Transverse colon (tissue), 4 donors: ENCODE results near the gene LMX1A. TPM values are rescaled to one million over a fixed set of nuclear protein-coding genes. Genes with fewer than 3 reads are reported as not detected.

Source experiments
- DNase-seq: peaks from one replicate; pipeline ENCODE4 v3.0.0-alpha.2; 2019
- H3K27ac ChIP-seq, 4 donors: fragments of 200-600 bp; sonication (generic); 2 replicates each; pipeline ENCODE4 v1.5.1; 2016 to 2018; ENCODE audit warnings: inconsistent platforms in 4 of 4
- H3K27me3 ChIP-seq: fragments of 200-600 bp; sonication (generic); 2 replicates; pipeline ENCODE4 v1.5.1; 2017; ENCODE audit warnings: inconsistent platforms
- H3K36me3 ChIP-seq, 4 donors: fragments of 200-600 bp; sonication (generic); 2 replicates each; pipeline ENCODE4 v1.5.1; 2017 to 2019; ENCODE audit warnings: inconsistent platforms in 4 of 4
- H3K4me1 ChIP-seq, 4 donors: fragments of 200-600 bp; sonication (generic); 2 replicates each; pipeline ENCODE4 v1.5.1; 2017 to 2020; ENCODE audit warnings: inconsistent platforms in 4 of 4
- H3K4me3 ChIP-seq, 4 donors: fragments of 200-600 bp; sonication (generic); 1 replicate in 1 of 4; 2 replicates in 3 of 4; pipeline versions ENCODE4 v1.5.1 to v1.6.1; 2017 to 2019; ENCODE audit warnings: inconsistent platforms in 4 of 4
- H3K9me3 ChIP-seq, 2 donors: fragments of 200-600 bp; sonication (generic); 2 replicates each; pipeline ENCODE4 v1.5.1; 2017 to 2019; ENCODE audit warnings: inconsistent platforms in 2 of 2
- EP300 ChIP-seq: sonication (generic); formaldehyde crosslinking; IDR thresholded peaks from one replicate; pipeline ENCODE4 v1.6.1; 2017; ENCODE audit warnings: antibody characterized with exemption, low read depth
- POLR2A ChIP-seq: fragments of 450-650 bp; IDR thresholded peaks from one replicate; pipeline ENCODE4 v1.6.1; 2016; ENCODE audit warnings: antibody characterized with exemption, mild to moderate bottlenecking, moderate library complexity
- POLR2AphosphoS5 ChIP-seq, 3 donors: sonication (generic); formaldehyde crosslinking; IDR thresholded peaks; one replicate each; pipeline ENCODE4 v1.6.1; 2016; ENCODE audit warnings: antibody characterized with exemption in 3 of 3
- WGBS, 2 donors: methylation state at CpG; one replicate each; pipeline ENCODE4 v1.1.5; 2018; ENCODE audit warnings: low coverage in 1 of 2; 5-methylcytosine and 5-hydroxymethylcytosine counted together
- in situ Hi-C, 4 donors: fragments of 200-750 bp; cut with MboI; loops; one replicate each; pipeline versions ENCODE4 v1.15.0 to v1.15.1; 2017; ENCODE audit warnings: low sequenced_read_pairs in 3 of 4, low pct_ligation_motif_present in 1 of 4, low pct_unique_long_range_greater_than_20kb in 1 of 4
- intact Hi-C: fragments of 100-400 bp; cut with DNase I; formaldehyde crosslinking; loops from one replicate; pipeline ENCODE4 v1.15.1; 2023; ENCODE audit warnings: low total_unique reads
- total RNA-seq, 4 donors: library from RNA; depleted of rRNA; stranded (reverse); fragments of >200 nt; gene quantifications; one replicate each; pipeline ENCODE4 v1.1.0, GENCODE V29; 2016
- TF ChIP-seq, protein P1 (sequence below), 5 experiments: fragments of 200-600 bp in 3 of 5; fragments of 450-650 bp in 2 of 5; sonication (generic) in 3 of 5; IDR thresholded peaks; 1 replicate in 2 of 5; 2 replicates in 3 of 5; pipeline ENCODE4 v1.5.1; 2016 to 2017; ENCODE audit warnings: antibody characterized with exemption in 5 of 5, inconsistent platforms in 3 of 5, mild to moderate bottlenecking in 2 of 5, moderate library complexity in 1 of 5

Gene LMX1A
- total RNA-seq, 4 donors from 2014 or later, result 0.41 to 0.79 TPM; not detected in 2

DNA sequence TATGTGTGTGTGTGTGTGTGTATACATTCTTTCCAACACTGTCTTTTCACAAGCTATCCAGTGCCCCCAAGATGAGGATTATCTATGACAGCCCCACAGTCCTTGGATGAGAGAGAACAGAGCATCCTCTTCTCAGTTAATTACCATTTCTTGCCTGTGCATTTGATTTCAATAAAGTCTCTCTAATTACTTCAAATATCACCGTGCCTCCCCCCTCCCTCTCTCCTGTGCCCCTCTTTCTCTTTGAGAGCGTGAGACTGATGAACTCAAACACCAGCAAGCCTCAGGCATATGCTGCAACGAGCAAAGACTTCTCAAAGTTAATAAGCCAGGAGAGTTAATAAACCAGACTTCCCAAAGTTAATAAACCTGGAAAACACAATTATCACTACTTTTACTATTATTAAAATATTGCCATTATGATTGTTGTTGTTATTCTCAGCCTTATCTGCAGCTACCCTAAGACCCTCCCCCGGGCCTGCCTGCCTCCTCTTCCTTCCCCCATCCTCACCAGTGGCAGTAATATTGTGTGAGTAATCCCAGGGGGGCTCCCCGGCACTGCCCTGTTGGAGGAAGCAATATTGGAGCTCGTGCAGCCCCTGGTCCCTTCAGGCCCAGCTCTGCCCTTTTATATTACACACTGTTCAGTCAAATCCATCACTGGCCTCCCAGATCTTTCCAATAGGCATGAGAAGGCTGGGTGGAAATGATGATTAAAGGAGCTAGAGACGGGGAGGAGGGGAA, 30.9 kb downstream of the LMX1A start:
- in situ Hi-C loops, result no loop called here
- Histone ChIP-seq H3K9me3 (no peaks in the 10 kb centered on the region), H3K4me3 (no peak overlapping the region), H3K27ac (no peak overlapping the region), H3K4me1 (no peaks in the 10 kb centered on the region), H3K36me3 (no peaks in the 10 kb centered on the region), H3K27me3 (peaks cover 20% of the 10 kb centered on the region)
- TF ChIP-seq, protein P1, sequence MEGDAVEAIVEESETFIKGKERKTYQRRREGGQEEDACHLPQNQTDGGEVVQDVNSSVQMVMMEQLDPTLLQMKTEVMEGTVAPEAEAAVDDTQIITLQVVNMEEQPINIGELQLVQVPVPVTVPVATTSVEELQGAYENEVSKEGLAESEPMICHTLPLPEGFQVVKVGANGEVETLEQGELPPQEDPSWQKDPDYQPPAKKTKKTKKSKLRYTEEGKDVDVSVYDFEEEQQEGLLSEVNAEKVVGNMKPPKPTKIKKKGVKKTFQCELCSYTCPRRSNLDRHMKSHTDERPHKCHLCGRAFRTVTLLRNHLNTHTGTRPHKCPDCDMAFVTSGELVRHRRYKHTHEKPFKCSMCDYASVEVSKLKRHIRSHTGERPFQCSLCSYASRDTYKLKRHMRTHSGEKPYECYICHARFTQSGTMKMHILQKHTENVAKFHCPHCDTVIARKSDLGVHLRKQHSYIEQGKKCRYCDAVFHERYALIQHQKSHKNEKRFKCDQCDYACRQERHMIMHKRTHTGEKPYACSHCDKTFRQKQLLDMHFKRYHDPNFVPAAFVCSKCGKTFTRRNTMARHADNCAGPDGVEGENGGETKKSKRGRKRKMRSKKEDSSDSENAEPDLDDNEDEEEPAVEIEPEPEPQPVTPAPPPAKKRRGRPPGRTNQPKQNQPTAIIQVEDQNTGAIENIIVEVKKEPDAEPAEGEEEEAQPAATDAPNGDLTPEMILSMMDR (IDR thresholded peaks at IDR 0.05), result no peak
- TF ChIP-seq POLR2AphosphoS5 (IDR thresholded peaks at IDR 0.05), result no peak
- no peak for TF ChIP-seq EP300
- TF ChIP-seq POLR2A, result no peak
- intact Hi-C loops, result no loop called here
- WGBS, 2 donors, result 57 to 64% methylated on average over 6 to 7 of the region's 7 CpGs
- DNase-seq, result no peak

GRCh38 chr1:165324050-165324449, 32.5 kb downstream of the LMX1A start:
- peaks cover 29% of the 10 kb centered on the region for H3K27me3 ChIP-seq

DNA sequence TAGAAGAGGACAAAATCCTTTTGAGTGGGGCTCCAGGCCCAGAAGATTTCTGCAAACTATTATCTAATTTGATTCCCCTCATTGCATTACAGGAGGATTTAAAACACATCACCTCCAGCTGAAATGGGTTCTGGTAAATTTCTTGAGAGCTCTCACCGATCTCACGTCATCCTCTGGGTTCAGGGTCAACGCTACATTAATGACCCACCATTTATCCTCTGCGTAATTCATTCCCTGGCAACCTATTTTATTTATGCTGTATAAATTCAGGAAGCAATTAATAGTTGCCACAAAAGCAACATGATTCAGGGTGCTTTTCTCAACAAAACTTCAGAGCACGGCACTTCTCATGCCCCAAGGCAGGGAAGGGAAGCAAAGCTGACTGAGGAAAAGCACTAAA, 38.9 kb downstream of the LMX1A start:
- H3K4me1 ChIP-seq, result no peaks in the 10 kb centered on the region
- no peaks in the 10 kb centered on the region for H3K36me3 ChIP-seq
- no peak for TF ChIP-seq POLR2AphosphoS5 (IDR thresholded peaks at IDR 0.05)
- TF ChIP-seq EP300, result no peak
- TF ChIP-seq POLR2A, result no peak
- TF ChIP-seq, protein P1 (IDR thresholded peaks at IDR 0.05), result no peak
- no peak overlapping the region for H3K4me3 ChIP-seq
- no peak overlapping the region for H3K27ac ChIP-seq
- intact Hi-C loops (no loop called here), in situ Hi-C loops (no loop called here)
- 60 to 73% methylated on average over 5 of the region's 5 CpGs for WGBS, 2 donors
- no peak for DNase-seq
- no peaks in the 10 kb centered on the region for H3K9me3 ChIP-seq
- peaks cover 26% of the 10 kb centered on the region for H3K27me3 ChIP-seq

More at GRCh38 chr1:165324050-165324449, 32.5 kb downstream of the LMX1A start:
- TF ChIP-seq POLR2AphosphoS5 (IDR thresholded peaks at IDR 0.05), result no peak
- TF ChIP-seq, protein P1 (IDR thresholded peaks at IDR 0.05), result no peak
- TF ChIP-seq POLR2A, result no peak
- no peak for TF ChIP-seq EP300
- 70 to 82% methylated on average over 3 to 5 of the region's 5 CpGs for WGBS, 2 donors
- Histone ChIP-seq H3K4me3 (no peak overlapping the region), H3K27ac (no peak overlapping the region), H3K9me3 (no peaks in the 10 kb centered on the region), H3K36me3 (no peaks in the 10 kb centered on the region), H3K4me1 (no peaks in the 10 kb centered on the region)
- in situ Hi-C loops (no loop called here), intact Hi-C loops (no loop called here)
- DNase-seq, result no peak

DNA sequence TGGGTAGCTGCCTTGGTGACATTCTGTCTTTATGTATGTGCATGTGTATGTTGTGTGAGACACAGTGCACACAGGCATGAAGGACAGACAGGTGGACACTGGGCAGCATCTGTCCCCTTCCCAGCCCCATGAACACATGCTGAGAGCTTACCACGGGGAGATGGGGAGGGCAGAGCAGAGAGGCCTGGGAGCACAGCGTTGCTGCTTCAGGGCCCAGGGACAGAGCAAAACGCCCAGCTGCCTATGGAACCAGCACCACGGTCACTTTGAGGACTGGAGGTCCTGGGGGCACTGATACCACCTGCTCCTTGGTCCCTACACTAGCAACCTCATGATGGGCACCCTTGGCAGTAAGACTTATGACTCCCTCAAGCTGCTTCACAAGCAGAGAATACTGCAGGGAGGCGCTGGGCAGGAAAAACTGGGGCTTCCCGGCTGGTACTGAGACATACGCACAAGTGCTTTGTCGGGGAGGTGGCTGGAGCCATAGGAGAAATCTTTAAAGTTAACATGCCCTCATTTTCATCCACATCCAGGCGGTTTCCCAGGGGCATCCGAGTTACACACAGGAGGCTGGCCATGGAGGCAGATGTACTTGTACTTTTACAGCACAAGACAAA, 40.3 kb downstream of the LMX1A start:
- intact Hi-C loops, result no loop called here
- Histone ChIP-seq H3K4me1 (no peaks in the 10 kb centered on the region), H3K27me3 (peaks cover 26% of the 10 kb centered on the region), H3K27ac (no peak overlapping the region), H3K36me3 (no peaks in the 10 kb centered on the region), H3K4me3 (no peak overlapping the region), H3K9me3 (no peaks in the 10 kb centered on the region)
- 88% methylated on average over 10 of the region's 10 CpGs; no CpG with 5 or more reads in 1 of the 2 donors for WGBS, 2 donors
- in situ Hi-C loops, result no loop called here
- no peak for TF ChIP-seq POLR2AphosphoS5 (IDR thresholded peaks at IDR 0.05)
- TF ChIP-seq, protein P1 (IDR thresholded peaks at IDR 0.05), result no peak
- TF ChIP-seq POLR2A, result no peak
- no peak for TF ChIP-seq EP300
- no peak for DNase-seq
